B cell (primary cell): ENCODE results near the gene TM4SF20. TPM values are rescaled to one million over a fixed set of nuclear protein-coding genes. Genes with fewer than 3 reads are reported as not detected.

Experiments
- ATAC-seq: fragments of 200-7000 bp; cut with Tn5 transposase; one replicate; pipeline ENCODE4 v1.10.0; 2021; ENCODE audit warnings: low read depth, mild to moderate bottlenecking, moderate number of reproducible peaks, moderate library complexity
- CTCF ChIA-PET: fragments of 350-600 bp; sonication (Branson Sonifier 250); formaldehyde crosslinking; loops from one replicate; lab custom pipeline; 2021; ENCODE audit warnings: antibody characterized with exemption, inconsistent platforms; lab: Charles Lee
- POLR2A ChIA-PET: fragments of 350-600 bp; sonication (Branson Sonifier 250); formaldehyde crosslinking; loops from one replicate; lab custom pipeline; 2021; ENCODE audit warnings: antibody characterized with exemption; lab: Charles Lee
- DNase-seq: peaks from one replicate; pipeline ENCODE4 v3.0.0; 2013
- H2AFZ ChIP-seq: 2 replicates; pipeline ENCODE4 v1.6.1; 2012; ENCODE audit warnings: mild to moderate bottlenecking, low read depth, low read length; ENCODE audit not compliant: insufficient read depth, poor library complexity, severe bottlenecking
- H3K27ac ChIP-seq, 2 donors: 1 replicate in 1 of 2; 2 replicates in 1 of 2; pipeline ENCODE4 v1.5.1; 2012 to 2013; ENCODE audit warnings: low read length in 2 of 2, mild to moderate bottlenecking in 2 of 2, moderate library complexity in 1 of 2
- H3K27me3 ChIP-seq, 4 experiments: fragments of 200-600 bp in 1 of 4; sonication (generic) in 1 of 4; replicated peaks in 1 of 4; 1 replicate in 2 of 4; 2 replicates in 2 of 4; pipeline versions ENCODE4 v1.6.1 to v1.7.0; 2013 to 2016; ENCODE audit warnings: low read length in 3 of 4, mild to moderate bottlenecking in 2 of 4, mixed read lengths in 1 of 4, moderate library complexity in 1 of 4; ENCODE audit not compliant: insufficient read depth in 4 of 4, control insufficient read depth in 3 of 4; ENCODE audit errors: control extremely low read depth in 1 of 4
- H3K36me3 ChIP-seq, 2 experiments: replicated peaks in 1 of 2; 1 replicate in 1 of 2; 2 replicates in 1 of 2; pipeline versions ENCODE4 v1.6.1 to v1.7.1; 2013; ENCODE audit warnings: low read length in 1 of 2; ENCODE audit not compliant: insufficient read depth in 2 of 2, control insufficient read depth in 1 of 2; ENCODE audit errors: control extremely low read depth in 1 of 2, extremely low read depth in 1 of 2
- H3K4me1 ChIP-seq, 2 donors: fragments of 200-600 bp in 1 of 2; sonication (generic) in 1 of 2; 1 replicate in 1 of 2; 2 replicates in 1 of 2; pipeline versions ENCODE4 v1.5.1 to v1.6.1; 2013 to 2017; ENCODE audit warnings: low read length in 2 of 2; ENCODE audit not compliant: control insufficient read depth in 2 of 2, insufficient read depth in 2 of 2
- H3K4me2 ChIP-seq: replicated peaks from 2 replicates; pipeline ENCODE3; 2012; ENCODE audit warnings: mild to moderate bottlenecking, low read depth, low read length; ENCODE audit not compliant: poor library complexity, severe bottlenecking
- H3K4me3 ChIP-seq, 5 experiments: fragments of 200-600 bp in 1 of 5; sonication (generic) in 1 of 5; 1 replicate in 3 of 5; 2 replicates in 2 of 5; pipeline versions ENCODE4 v1.5.1 to v1.7.0; 2011 to 2016; ENCODE audit warnings: low read length in 4 of 5, mild to moderate bottlenecking in 4 of 5, low read depth in 2 of 5, control low read depth in 1 of 5, moderate library complexity in 1 of 5; ENCODE audit not compliant: insufficient read depth in 1 of 5; ENCODE audit errors: control extremely low read depth in 1 of 5, extremely low read depth in 1 of 5
- H3K79me2 ChIP-seq: fragments of 200-600 bp; sonication (generic); one replicate; pipeline ENCODE4 v1.6.0; 2016; ENCODE audit warnings: low read length; ENCODE audit not compliant: control insufficient read depth, insufficient read depth
- H3K9ac ChIP-seq: fragments of 200-600 bp; sonication (generic); 2 replicates; pipeline ENCODE4 v1.6.1; 2017; ENCODE audit warnings: mild to moderate bottlenecking, low read length, moderate library complexity
- H3K9me3 ChIP-seq, 3 donors: one replicate each; pipeline versions ENCODE4 v1.6.1 to v1.7.1; 2013; ENCODE audit warnings: low read length in 2 of 3; ENCODE audit not compliant: control insufficient read depth in 2 of 3, insufficient read depth in 1 of 3; ENCODE audit errors: control extremely low read depth in 1 of 3
- H4K20me1 ChIP-seq: 2 replicates; pipeline ENCODE4 v1.6.0; 2012; ENCODE audit warnings: mild to moderate bottlenecking, low read length; ENCODE audit not compliant: insufficient read depth, control insufficient read depth, poor library complexity, severe bottlenecking
- H3K27ac Mint-ChIP-seq: one replicate; pipeline ENCODE4 v1.8.0; 2021; ENCODE audit warnings: mixed read lengths
- H3K27me3 Mint-ChIP-seq: one replicate; pipeline ENCODE4 v1.8.0; 2021; ENCODE audit warnings: mixed read lengths
- H3K4me1 Mint-ChIP-seq: one replicate; pipeline ENCODE4 v1.8.0; 2021; ENCODE audit warnings: mixed read lengths
- H3K4me3 Mint-ChIP-seq: one replicate; pipeline ENCODE4 v1.8.0; 2021; ENCODE audit warnings: mixed read lengths
- H3K9me3 Mint-ChIP-seq: one replicate; pipeline ENCODE4 v1.8.0; 2022; ENCODE audit warnings: mixed read lengths; ENCODE audit not compliant: insufficient read depth
- EZH2 ChIP-seq: IDR thresholded peaks from 2 replicates; pipeline ENCODE4 v1.6.1; 2012; ENCODE audit warnings: borderline replicate concordance, low read depth, mild to moderate bottlenecking, moderate library complexity, low read length; ENCODE audit not compliant: insufficient read depth, poor library complexity, severe bottlenecking
- WGBS: methylation state at CpG from one replicate; pipeline ENCODE4 v1.1.5; 2013; ENCODE audit warnings: missing lambda C conversion rate; ENCODE audit not compliant: insufficient coverage; 5-methylcytosine and 5-hydroxymethylcytosine counted together
- intact Hi-C: fragments of 100-400 bp; cut with micrococcal nuclease; formaldehyde crosslinking; loops from one replicate; pipeline ENCODE4 v1.10.0; 2022
- polyA plus RNA-seq: library from polyadenylated mRNA; depleted of rRNA; stranded (reverse); fragments of >200 nt; gene quantifications from 2 replicates; pipeline ENCODE4 v1.2.3, GENCODE V29; 2012
- total RNA-seq, 2 donors: library from RNA; stranded (reverse); fragments of 120-200 nt in 1 of 2; gene quantifications; 1 replicate in 1 of 2; 2 replicates in 1 of 2; pipeline versions ENCODE4 v1.2.3 to v1.2.4, GENCODE V29; 2013 to 2022
- TF ChIP-seq, protein P1 (sequence below): fragments of 200-600 bp; IDR thresholded peaks from one replicate; pipeline ENCODE4 v1.8.0; 2022; ENCODE audit warnings: antibody characterized with exemption, mild to moderate bottlenecking

TM4SF20 gene
- total and polyA plus RNA-seq, 2 donors (not counting 1 experiment from before 2014, with no cell fraction given): not detected

GRCh38 chr2:227378371-227378782, 729 bp downstream of the TM4SF20 start:
- Histone ChIP-seq H3K27ac (no peak overlapping the region), H3K27me3 (no peaks in the 10 kb centered on the region), H3K79me2 (no peaks in the 10 kb centered on the region), H3K9ac (no peak overlapping the region), H3K4me1 (no peaks in the 10 kb centered on the region), H3K9me3 (peaks cover 0 to 3% (median 2%) of the 10 kb centered on the region in 3 donors), H4K20me1 (no peaks in the 10 kb centered on the region), H3K36me3 (no peaks in the 10 kb centered on the region), H2AFZ (no peak overlapping the region), H3K4me2 (no peak overlapping the region), H3K4me3 (no peak overlapping the region)
- POLR2A ChIA-PET: no interaction called here
- Mint-ChIP-seq H3K4me1 (peaks cover 1% of the 10 kb centered on the region), H3K27me3 (peaks cover 3% of the 10 kb centered on the region), H3K9me3 (no peaks in the 10 kb centered on the region), H3K4me3 (no peak overlapping the region), H3K27ac (no peak overlapping the region)
- no peak for ATAC-seq
- WGBS: 100% methylated on average over 2 of the region's 4 CpGs
- intact Hi-C loops: no loop called here
- TF ChIP-seq, protein P1, sequence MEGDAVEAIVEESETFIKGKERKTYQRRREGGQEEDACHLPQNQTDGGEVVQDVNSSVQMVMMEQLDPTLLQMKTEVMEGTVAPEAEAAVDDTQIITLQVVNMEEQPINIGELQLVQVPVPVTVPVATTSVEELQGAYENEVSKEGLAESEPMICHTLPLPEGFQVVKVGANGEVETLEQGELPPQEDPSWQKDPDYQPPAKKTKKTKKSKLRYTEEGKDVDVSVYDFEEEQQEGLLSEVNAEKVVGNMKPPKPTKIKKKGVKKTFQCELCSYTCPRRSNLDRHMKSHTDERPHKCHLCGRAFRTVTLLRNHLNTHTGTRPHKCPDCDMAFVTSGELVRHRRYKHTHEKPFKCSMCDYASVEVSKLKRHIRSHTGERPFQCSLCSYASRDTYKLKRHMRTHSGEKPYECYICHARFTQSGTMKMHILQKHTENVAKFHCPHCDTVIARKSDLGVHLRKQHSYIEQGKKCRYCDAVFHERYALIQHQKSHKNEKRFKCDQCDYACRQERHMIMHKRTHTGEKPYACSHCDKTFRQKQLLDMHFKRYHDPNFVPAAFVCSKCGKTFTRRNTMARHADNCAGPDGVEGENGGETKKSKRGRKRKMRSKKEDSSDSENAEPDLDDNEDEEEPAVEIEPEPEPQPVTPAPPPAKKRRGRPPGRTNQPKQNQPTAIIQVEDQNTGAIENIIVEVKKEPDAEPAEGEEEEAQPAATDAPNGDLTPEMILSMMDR: no peak
- TF ChIP-seq EZH2: no peak
- no peak for DNase-seq
- CTCF ChIA-PET: interaction anchor here (0.7 kb wide), 1 partner anchor 93 kb away, joined by 3 read pairs; no protein-coding TSS in a partner anchor

DNA sequence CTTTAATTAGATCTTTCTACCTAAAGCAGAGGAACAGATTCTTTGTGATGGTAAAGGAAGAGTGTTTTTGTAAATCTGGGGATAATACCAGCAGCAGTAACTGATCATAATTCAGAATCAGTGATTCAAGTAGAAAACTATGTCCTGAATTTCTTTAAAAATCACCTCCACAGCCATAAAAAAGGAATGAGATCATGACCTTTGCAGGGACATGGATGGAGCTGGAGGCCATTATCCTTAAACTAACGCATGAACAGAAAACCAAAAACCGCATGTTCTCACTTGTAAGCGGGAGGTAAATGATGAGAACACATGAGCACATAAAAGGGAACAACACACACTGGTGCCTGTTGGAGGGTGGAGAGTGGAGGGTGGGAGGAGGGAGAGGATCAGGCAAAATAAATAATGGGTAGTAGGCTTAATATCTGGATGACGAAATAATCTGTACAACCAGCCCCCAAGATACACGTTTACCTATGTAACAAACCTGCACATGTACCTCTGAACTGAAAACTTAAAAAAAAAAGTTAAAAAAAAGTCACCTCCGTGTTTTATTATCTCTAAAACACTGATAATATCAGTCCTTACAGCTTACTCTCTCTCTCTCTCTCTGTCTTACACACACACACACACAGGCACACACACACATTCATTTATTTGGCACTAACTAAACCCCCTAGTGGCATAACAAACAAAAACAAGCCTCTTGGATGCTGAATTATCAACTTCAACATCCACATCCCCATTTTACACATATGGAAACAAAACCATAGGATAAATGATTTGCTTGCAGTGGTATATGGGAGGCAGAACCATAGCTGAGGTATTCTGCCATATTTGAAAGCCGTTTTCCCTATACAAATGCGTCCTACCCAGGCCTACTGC, 1.4 kb downstream of the TM4SF20 start:
- DNase-seq (no peak), ATAC-seq (no peak)
- H3K27ac Mint-ChIP-seq: no peak overlapping the region
- H3K27ac ChIP-seq: no peak overlapping the region
- H3K4me2 ChIP-seq: no peak overlapping the region
- no peaks in the 10 kb centered on the region for H3K4me1 ChIP-seq
- 93% methylated on average over 6 of the region's 8 CpGs for WGBS
- H3K36me3 ChIP-seq: no peaks in the 10 kb centered on the region
- no peaks in the 10 kb centered on the region for H3K9me3 Mint-ChIP-seq
- no peaks in the 10 kb centered on the region for H3K79me2 ChIP-seq
- no peak overlapping the region for H3K9ac ChIP-seq
- CTCF ChIA-PET: interaction anchor here (0.7 kb wide), 1 partner anchor 93 kb away, joined by 3 read pairs; no protein-coding TSS in a partner anchor
- no peaks in the 10 kb centered on the region for H3K27me3 ChIP-seq
- no peak overlapping the region for H2AFZ ChIP-seq
- H4K20me1 ChIP-seq: no peaks in the 10 kb centered on the region
- no peak overlapping the region for H3K4me3 Mint-ChIP-seq
- peaks cover 0 to 2% (median 0%) of the 10 kb centered on the region in 3 donors for H3K9me3 ChIP-seq
- H3K4me3 ChIP-seq: no peak overlapping the region
- intact Hi-C loops: no loop called here
- POLR2A ChIA-PET: no interaction called here
- no peak for TF ChIP-seq EZH2
- TF ChIP-seq, protein P1: no peak
- peaks cover 1% of the 10 kb centered on the region for H3K4me1 Mint-ChIP-seq
- peaks cover 8% of the 10 kb centered on the region for H3K27me3 Mint-ChIP-seq
